Activated CD8-positive, alpha-beta T cell treated with anti-CD3 and anti-CD28 coated beads for 36 hours (primary cell): ENCODE results near the gene RAC2. TPM values are rescaled to one million over a fixed set of nuclear protein-coding genes. Genes with fewer than 3 reads are reported as not detected.
"Not testable (repeated sequence)": the region's sequence is repeated elsewhere in the genome, so short reads cannot be mapped to it uniquely, and the experiment has no call there.

ENCODE experiments used
- ATAC-seq: fragments of 200-7000 bp; cut with Tn5 transposase; one replicate; pipeline ENCODE4 v1.10.0; 2021; ENCODE audit warnings: mild to moderate bottlenecking, moderate library complexity
- CTCF ChIA-PET: fragments of 350-600 bp; sonication (Branson Sonifier 250); formaldehyde crosslinking; loops from one replicate; lab custom pipeline; 2021; ENCODE audit warnings: antibody characterized with exemption; lab: Charles Lee
- POLR2A ChIA-PET: fragments of 350-600 bp; sonication (Branson Sonifier 250); formaldehyde crosslinking; loops from one replicate; lab custom pipeline; 2021; ENCODE audit warnings: antibody characterized with exemption; lab: Charles Lee
- DNase-seq: peaks from one replicate; pipeline ENCODE4 v3.0.0-alpha.2; 2020
- H3K27ac Mint-ChIP-seq: one replicate; pipeline ENCODE4 v1.8.0; 2021; ENCODE audit warnings: mild to moderate bottlenecking, mixed read lengths
- H3K27me3 Mint-ChIP-seq: one replicate; pipeline ENCODE4 v1.8.0; 2021; ENCODE audit warnings: mixed read lengths
- H3K36me3 Mint-ChIP-seq: one replicate; pipeline ENCODE4 v1.8.0; 2021; ENCODE audit warnings: low read depth, mixed read lengths
- H3K4me1 Mint-ChIP-seq: one replicate; pipeline ENCODE4 v1.8.0; 2021; ENCODE audit warnings: low read depth, mixed read lengths
- H3K4me3 Mint-ChIP-seq: one replicate; pipeline ENCODE4 v1.8.0; 2021; ENCODE audit warnings: mild to moderate bottlenecking, moderate library complexity, mixed read lengths
- H3K9me3 Mint-ChIP-seq: one replicate; pipeline ENCODE4 v1.8.0; 2021; ENCODE audit warnings: mixed read lengths
- CTCF ChIP-seq: fragments of 200-600 bp; IDR thresholded peaks from one replicate; pipeline ENCODE4 v1.8.0; 2022; ENCODE audit warnings: antibody characterized with exemption, mild to moderate bottlenecking
- intact Hi-C: fragments of 100-400 bp; cut with micrococcal nuclease; formaldehyde crosslinking; loops from one replicate; pipeline ENCODE4 v1.10.0; 2022
- total RNA-seq, 2 experiments: library from RNA; stranded (reverse); gene quantifications; one replicate each; pipeline ENCODE4 v1.2.3, GENCODE V29; 2021

The RAC2 gene
- total RNA-seq, 2 experiments from 2014 or later = 699 to 717 TPM

- TF ChIP-seq CTCF = no peak
- ChIA-PET POLR2A (interaction anchor here (1.3 to 7.6 kb wide), 3 partner anchors 6 to 16 kb away, joined by 7 to 209 read pairs (median 12); partner anchors contain the start of gene RAC2), CTCF (interaction anchor here (1.2 kb wide), 1 partner anchor 25 kb away, joined by 5 read pairs; no protein-coding TSS in a partner anchor)
- Mint-ChIP-seq H3K9me3 (no peaks in the 10 kb centered on the region), H3K4me1 (peaks cover 94% of the 10 kb centered on the region), H3K27me3 (no peaks in the 10 kb centered on the region), H3K4me3 (peak overlapping the region; percentile 98), H3K27ac (peak overlapping the region; percentile 97), H3K36me3 (peaks cover 98% of the 10 kb centered on the region)
- ATAC-seq (no peak), DNase-seq (peak; percentile 29)
- intact Hi-C loops = no loop called here
These were observed 9.0 kb downstream of the RAC2 start for GRCh38 chr22:37234736-37235711.

GRCh38 chr22:37233751-37234631, 10.1 kb downstream of the RAC2 start:
- H3K27me3 Mint-ChIP-seq = no peaks in the 10 kb centered on the region
- ChIA-PET CTCF (interaction anchor here (1.2 kb wide), 1 partner anchor 26 kb away, joined by 5 read pairs; no protein-coding TSS in a partner anchor), POLR2A (interaction anchor here (1.3 to 7.6 kb wide), 4 partner anchors 8 to 15 kb away, joined by 7 to 209 read pairs (median 16); partner anchors contain the start of gene RAC2)
- peak overlapping the region; percentile 97 for H3K27ac Mint-ChIP-seq
- no peak for TF ChIP-seq CTCF
- peak overlapping the region; percentile 98 for H3K4me3 Mint-ChIP-seq
- DNase-seq (peak; percentile 55), ATAC-seq (no peak)
- H3K9me3 Mint-ChIP-seq = no peaks in the 10 kb centered on the region
- intact Hi-C loops = no loop called here
- peaks cover 95% of the 10 kb centered on the region for H3K4me1 Mint-ChIP-seq
- H3K36me3 Mint-ChIP-seq = peaks cover 98% of the 10 kb centered on the region

- ChIA-PET POLR2A (interaction anchor here (1.3 to 7.6 kb wide), 4 partner anchors 8 to 14 kb away, joined by 7 to 209 read pairs (median 16); partner anchors contain the start of gene RAC2), CTCF (interaction anchor here (5.0 kb wide), 1 partner anchor 10 kb away, joined by 37 read pairs; the partner anchor contains the start of gene RAC2)
- H3K36me3 Mint-ChIP-seq = peaks cover 98% of the 10 kb centered on the region
- DNase-seq = peak; percentile 13
- intact Hi-C loops, H3K27me3 Mint-ChIP-seq, H3K9me3 Mint-ChIP-seq, ATAC-seq: not testable (repeated sequence)
- peak overlapping the region; percentile 98 for H3K4me3 Mint-ChIP-seq
- peak overlapping the region; percentile 97 for H3K27ac Mint-ChIP-seq
- peaks cover 95% of the 10 kb centered on the region for H3K4me1 Mint-ChIP-seq
These were observed 10.7 kb downstream of the RAC2 start for GRCh38 chr22:37233371-37233750.

GRCh38 chr22:37232140-37232998, 11.7 kb downstream of the RAC2 start:
- DNase-seq (peak; percentile 53), ATAC-seq (no peak)
- peaks cover 93% of the 10 kb centered on the region for H3K4me1 Mint-ChIP-seq
- peaks cover 96% of the 10 kb centered on the region for H3K36me3 Mint-ChIP-seq
- H3K27ac Mint-ChIP-seq = peak overlapping the region; percentile 98
- no peaks in the 10 kb centered on the region for H3K27me3 Mint-ChIP-seq
- no peak for TF ChIP-seq CTCF
- ChIA-PET POLR2A (interaction anchor here (0.8 to 7.6 kb wide), 6 partner anchors 9 to 35 kb away, joined by 3 to 209 read pairs (median 24); partner anchors contain the start of gene RAC2), CTCF (interaction anchor here (0.7 to 5.0 kb wide), 6 partner anchors 11 to 334 kb away, joined by 3 to 40 read pairs (median 7); partner anchors contain the start of gene RAC2)
- intact Hi-C loops = no loop called here
- peak overlapping the region; percentile 76 for H3K4me3 Mint-ChIP-seq
- no peaks in the 10 kb centered on the region for H3K9me3 Mint-ChIP-seq
